ENCODE data around the gene ACOT12.

Gene ACOT12

GRCh38 chr5:81283976-81284375 lies 110.0 kb downstream of the ACOT12 start:
- FAIRE-seq, result no peak
